NK-92 treated with Interleukin-12 subunit alpha and Interleukin-12 subunit beta, amount 100 ng/mL, for 24 hours (cell line): ENCODE measurements around the gene FGF12.
"Not testable (repeated sequence)": the region's sequence is repeated elsewhere in the genome, so short reads cannot be mapped to it uniquely, and the experiment has no call there.

Experiments
- DNase-seq: peaks from one replicate; lab custom pipeline; 2025; lab: John Stamatoyannopoulos, UW

Gene FGF12

DNA sequence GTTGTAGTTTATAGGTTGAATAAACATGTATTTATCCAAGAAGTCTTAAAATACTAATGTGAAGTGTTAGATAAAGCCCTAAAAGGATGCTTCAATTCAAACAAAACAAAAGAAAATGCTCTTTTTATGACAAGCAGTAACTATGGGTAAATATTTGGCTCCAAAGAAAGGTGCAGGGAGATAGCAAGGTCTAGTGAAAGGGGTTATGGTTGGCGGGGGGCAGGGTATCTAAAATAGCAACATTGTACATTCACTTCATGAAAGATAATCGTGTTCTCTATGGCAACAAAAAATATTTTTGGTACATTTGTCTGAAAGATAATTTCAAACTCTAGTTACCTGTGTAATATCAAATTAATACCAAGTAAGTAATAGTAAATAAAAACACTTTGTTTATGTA, 149.5 kb downstream of the FGF12 start:
- no peak for DNase-seq

DNA sequence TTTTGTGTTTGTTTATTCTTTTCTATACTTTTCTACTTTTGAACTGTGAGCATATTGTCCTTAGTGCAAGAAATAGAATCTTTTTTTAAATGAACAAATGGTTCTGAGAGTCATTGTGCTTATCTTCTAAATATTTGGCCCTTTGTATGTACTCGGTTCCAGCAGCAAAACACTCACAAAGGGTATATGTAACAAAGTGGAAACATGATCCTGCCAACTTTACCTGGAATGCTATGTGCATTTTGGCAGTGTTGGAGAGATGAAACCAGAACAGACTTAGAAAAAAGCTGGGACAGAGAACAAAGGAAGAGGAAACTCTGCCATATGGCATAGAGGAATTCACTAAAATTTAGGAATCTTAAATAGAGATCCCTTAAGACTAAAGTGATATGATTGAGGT, 150.1 kb downstream of the FGF12 start:
- DNase-seq = no peak

GRCh38 chr3:192576704-192577103, 150.6 kb downstream of the FGF12 start:
- DNase-seq = not testable (repeated sequence)

GRCh38 chr3:192575879-192576506, 151.3 kb downstream of the FGF12 start:
- no peak for DNase-seq

DNA sequence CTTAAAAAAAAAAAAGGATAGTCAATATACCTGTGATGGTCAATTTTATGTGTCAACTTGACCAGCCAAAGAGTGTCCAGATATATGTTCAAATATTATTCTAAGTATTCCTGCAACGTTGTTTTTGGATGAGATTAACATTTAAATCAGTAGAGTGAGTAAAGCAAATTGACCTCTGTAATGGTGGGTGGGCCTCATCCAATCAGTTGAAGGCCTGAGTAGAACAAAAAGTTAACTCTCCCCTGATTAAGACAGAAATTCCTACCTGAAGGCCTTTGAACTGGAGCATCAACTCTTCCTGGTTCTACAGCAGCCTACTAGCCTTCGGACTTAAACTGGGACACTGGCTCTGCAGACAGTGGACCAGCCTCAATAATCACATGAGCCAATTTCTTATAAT, 154.1 kb downstream of the FGF12 start:
- no peak for DNase-seq

DNA sequence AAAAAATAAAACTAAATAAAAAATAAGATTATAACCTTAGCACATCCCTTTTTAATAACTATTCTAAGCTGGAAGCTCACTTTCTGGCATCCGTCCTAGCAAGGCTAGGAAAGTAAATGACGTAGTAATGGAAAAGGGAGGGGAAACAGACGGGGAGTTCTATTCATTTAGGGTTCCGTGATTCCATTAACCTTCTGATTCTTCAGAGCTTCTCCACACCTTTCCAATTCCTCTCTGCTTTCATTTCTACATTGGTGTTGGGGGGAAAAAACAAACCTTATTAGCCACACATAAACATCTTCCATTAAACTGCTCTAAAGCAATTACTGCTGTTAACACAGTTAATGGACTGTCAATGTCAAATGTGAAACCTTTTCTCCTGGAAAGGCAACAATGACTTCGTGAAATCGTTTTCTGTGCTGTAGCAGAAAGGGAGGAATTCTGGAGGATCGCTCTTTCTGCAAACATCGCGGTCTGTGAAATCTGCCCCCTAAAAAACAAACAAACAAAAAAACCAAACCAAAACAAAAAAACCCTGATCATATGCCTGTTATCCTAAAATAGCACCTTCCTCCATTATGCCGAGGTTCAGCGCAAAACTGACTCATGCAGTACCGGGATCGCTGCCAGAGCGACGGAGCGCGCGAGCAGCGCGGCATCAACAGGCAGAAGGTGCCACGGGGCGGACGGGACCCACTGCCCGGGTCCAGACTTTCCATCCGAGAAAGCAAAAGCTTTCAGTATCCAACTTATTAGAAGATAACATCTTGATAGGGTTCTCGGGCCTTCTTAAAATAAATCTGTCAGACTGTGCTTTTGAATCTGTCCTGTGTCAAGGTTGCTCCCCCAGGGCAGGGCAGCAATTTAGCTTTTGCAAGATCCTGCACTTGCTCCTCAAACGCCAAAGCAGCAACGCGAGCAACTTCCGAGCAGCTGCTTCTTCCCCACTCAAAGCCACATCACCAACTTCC, 156.2 kb downstream of the FGF12 start:
- DNase-seq = no peak

DNA sequence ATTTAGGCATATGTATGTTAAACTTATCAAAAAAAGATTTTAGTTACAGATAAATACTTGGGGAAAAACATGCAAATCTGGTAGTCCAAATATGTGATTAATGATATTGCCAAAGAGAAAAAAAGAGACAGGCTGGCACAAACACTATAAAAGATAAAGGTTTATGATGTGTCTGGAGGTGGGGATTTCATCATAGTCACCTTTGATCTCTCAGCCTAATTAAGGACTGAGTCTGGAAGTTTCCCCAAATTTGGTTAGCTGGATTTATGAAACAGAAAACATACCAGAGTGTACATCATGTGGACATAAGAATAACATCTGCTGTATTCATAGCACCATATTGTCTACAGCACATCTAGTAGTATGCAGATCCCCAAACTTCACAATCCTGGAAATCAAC, 157.0 kb downstream of the FGF12 start:
- no peak for DNase-seq

DNA sequence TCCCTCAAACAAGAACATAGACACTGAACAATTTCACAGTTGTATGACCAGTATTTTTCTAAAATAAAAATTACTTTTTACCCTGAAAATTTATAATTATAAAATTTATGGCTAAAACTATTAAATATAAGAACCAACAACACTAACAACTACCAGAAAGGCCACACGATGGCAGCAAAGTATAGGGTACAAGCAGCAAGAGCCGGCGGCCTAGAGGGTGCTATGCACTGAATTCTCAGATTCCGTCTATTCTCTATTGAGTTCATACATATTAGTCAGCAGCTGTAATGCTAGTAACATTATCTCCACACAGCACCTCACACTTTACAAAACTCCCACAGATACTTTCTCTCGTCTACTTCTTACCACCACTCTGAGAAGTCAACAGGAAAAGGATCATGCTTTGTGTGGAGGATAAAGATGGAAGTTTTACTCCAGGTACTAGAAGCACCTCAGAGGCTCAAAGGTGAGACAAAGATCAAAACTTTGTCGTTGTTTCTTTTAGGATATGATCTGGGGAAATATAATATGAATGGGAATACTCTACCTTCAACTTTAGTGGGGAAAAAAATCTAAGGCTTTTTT, 160.5 kb downstream of the FGF12 start:
- peak; percentile 46 for DNase-seq

DNA sequence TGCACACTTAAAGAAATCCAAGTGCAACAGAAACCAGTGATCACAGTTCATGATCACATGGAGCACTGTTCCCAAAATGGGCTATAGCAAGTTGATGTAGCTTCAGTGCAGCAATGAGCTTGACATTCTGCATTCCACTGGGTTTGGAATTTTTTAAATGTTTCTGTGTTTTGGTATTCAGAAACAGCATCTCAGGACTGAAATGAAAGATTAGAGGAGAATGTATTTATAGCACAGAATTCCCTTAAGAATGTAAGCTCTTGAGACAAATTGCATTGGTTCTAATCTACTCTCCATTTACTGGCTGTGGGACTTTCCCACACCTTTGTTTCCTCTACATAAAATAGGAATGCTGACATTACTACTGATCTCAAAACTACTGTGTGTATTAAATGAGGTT, 162.7 kb downstream of the FGF12 start:
- DNase-seq = no peak

GRCh38 chr3:192563417-192563816, 163.9 kb downstream of the FGF12 start:
- DNase-seq = no peak

DNA sequence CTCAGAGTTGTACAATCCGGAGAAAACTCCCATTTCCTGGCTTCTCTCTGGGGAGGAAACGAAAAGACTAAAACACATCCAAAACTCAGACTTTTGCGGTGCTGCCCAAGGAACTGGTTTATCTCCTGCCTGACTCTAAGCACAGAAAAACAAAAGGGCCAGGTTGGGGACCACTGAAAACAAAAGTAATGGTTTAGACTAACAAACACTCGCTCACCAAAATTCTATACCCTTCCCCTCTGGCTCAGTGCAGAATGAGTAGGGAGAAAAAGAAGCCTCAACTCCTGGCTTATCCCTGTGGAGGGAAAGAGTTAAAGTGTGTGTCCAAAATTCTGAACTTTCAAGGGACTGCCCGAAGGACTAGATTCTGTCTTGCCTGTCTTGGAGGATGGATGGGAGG, 173.6 kb downstream of the FGF12 start:
- no peak for DNase-seq

- DNase-seq = no peak
Measured at GRCh38 chr3:192550356-192550755, 177.0 kb downstream of the FGF12 start.

GRCh38 chr3:192545333-192545732, 182.0 kb downstream of the FGF12 start:
- DNase-seq = no peak

GRCh38 chr3:192543163-192543562, 184.2 kb downstream of the FGF12 start:
- DNase-seq = no peak

- DNase-seq = no peak
Measured at GRCh38 chr3:192516820-192517219, 210.5 kb downstream of the FGF12 start.

DNA sequence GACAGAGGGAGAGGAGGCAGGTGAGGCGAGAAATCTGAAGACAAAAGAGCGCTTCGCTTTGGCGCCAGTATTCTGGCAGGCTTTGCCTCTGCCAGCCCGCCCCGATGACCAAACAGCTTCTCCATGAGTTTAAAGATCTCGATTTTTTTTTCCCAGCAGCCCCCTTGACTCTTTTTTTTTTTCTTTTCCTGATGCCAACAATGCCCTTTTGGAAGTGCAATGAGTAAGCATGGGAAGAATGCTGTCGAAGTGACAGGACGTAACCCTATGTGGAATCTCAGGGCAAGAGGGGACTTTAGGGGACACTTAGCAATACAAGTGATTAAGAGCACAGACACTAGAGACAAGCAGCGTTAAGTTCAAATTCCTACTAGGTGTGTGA, 211.7 kb downstream of the FGF12 start:
- DNase-seq = no peak

- DNase-seq = no peak
Measured at GRCh38 chr3:192514754-192515663, 212.3 kb downstream of the FGF12 start.

DNA sequence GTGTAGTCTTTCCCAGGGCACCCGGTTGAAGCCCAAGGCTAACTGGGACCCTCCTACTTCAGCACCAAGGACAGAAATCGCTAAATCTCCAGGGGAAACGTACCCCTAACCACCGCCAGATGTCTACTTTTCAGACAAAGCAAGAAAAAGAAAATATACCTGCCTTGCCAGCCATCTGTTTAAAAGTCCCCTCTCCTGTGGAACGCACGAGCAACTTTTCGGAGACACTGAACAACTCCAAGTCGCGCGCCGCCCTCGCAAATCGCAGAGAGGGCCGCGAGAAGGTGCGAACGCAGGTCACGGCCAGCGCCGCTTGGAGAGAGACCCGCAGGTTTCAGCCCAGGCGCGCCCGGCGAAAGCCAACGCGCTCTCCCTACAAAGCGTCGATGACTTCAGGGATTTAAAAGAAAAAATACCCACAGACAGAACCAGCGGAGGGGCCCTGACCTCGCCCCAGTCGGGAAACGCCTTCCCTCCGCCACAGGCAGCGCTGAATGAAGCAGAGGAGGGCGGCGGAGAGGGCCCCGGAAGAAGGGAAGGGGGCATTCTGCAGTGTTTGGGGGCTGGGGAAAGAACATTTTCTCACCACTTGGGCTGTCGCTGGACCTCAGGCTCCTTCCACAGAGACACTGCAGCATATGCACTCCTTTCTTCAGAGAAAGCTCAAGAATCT, 213.1 kb downstream of the FGF12 start:
- no peak for DNase-seq

DNA sequence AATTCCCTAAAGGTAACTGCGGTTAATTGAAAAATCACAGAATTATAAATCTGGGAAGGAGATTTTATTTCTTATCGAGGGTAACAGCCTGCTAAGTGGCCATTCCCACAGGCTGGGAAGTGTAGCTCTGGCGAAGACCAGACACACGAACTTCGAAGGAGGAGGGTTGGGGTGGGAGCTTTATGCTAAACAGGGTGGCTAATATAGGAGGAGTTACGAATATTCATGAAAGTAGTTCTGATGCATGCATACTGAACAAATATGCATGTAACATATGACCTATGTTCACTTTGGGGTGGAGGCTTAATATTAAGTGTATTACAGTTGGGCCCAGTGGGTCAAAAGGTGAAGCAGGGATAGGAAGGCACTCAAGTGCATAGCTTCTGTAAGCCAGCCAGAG, 221.6 kb downstream of the FGF12 start:
- DNase-seq = no peak

DNA sequence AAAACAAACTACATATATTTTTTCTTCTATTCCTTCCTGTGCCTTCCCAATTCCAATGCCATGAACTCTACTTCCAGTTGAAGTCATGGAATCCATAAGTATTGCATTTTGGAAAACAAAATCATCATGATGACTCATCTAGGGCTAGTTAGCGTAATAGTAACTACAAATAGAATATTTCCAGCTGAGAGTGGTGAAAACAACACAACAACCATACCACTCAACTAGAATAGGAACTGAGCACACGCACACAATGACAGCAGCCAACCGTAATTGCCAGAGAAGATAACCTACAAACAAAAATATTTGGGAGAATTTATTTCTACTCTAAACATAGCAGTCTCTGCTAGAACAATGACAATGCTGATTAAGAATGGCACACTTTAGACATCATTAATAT, 225.9 kb downstream of the FGF12 start:
- no peak for DNase-seq

GRCh38 chr3:192496905-192497587, 230.3 kb downstream of the FGF12 start:
- no peak for DNase-seq
